SKM-1 (cell line): ENCODE results near the gene FOXI3.

Experiments
- DNase-seq: peaks from one replicate; lab custom pipeline; 2025; ENCODE audit not compliant: unreplicated experiment; lab: John Stamatoyannopoulos, UW

Gene FOXI3

GRCh38 chr2:88452565-88452905 lies at the start of gene FOXI3:
TSS of gene FOXI3 (minus strand) at chr2:88452693. CDS start at chr2:88452535, 158 bp downstream.
- DNase-seq: no peak

DNA sequence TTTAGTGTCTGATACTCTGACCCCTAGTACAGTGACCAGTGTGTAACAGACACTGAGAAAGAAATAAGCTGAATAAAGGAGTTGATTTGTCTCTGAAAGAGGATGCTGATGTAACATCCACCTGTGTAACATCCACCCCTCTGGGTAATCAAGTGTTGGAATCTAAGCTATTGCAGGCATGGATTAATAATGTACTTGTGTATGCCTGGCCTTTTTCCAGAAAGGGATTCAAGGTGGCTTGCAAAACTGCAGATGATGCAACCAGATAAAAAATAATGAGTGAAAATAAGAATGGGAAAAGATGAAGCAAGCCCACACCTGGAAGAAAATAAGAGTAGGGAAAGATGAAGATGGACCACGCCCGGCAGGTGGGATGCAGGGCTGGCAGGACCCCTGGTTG lies 48.2 kb upstream of the FOXI3 start:
- DNase-seq: no peak

GRCh38 chr2:88499204-88499603 lies 46.7 kb upstream of the FOXI3 start:
- DNase-seq: no peak

DNA sequence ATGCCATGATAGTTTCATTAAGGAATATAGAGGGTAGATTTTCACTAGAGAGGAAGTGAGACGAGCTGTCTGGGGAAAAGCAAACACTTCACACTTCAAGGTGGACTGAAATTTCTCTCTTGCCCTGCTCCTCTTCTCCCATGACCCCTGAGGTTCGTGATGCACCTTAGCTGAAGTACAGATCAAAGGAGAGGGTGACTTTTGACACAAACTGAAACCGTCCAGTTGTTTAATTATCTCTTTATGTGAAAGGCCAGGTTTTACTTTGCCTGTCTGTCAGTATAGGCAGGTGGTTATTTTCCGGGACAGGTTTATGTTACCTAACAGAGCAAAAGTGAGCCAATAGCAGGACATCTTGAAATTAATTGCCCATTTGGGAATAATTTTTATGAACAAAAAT lies 41.0 kb upstream of the FOXI3 start:
- no peak for DNase-seq

- no peak for DNase-seq
Measured at GRCh38 chr2:88492002-88492401, 39.5 kb upstream of the FOXI3 start.

DNA sequence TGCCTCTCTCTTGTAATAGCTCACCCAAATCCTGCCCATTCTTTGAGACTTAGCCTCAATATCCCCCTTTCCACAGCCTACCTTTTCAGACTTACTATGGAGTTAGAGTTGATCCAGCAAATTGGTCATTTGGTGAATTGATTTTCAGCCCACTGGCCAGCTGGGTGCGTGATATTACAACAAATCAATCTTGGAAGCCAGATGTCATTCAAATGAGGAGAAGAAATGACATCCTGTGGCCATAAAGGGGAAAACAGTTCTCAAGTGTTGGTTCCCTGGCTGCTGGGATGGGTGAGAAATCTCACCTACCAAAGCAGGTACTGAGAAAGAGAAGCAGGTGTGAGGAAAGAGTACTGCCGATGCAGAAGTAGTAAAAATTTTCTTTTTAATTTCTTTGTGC lies 36.7 kb upstream of the FOXI3 start:
- DNase-seq: no peak

DNA sequence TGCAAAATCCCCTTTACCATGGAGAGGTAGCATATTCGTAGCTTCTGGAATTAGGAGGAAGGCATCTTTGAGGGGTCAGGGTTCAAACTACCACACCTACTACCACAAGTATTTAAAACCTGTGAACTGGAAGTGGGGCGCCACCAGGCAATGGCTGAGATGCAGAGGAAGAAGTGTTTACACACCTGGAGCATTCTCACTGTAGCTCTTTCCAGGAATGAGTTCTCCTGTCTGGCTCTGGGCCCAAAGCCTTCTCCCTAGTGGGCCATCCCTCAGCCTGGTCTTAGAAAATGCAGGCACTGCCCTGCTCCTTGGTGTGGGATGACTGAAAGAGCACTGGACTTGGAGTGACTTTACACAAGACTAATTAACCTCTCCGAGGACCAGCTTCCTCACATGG lies 30.7 kb upstream of the FOXI3 start:
- DNase-seq: no peak

DNA sequence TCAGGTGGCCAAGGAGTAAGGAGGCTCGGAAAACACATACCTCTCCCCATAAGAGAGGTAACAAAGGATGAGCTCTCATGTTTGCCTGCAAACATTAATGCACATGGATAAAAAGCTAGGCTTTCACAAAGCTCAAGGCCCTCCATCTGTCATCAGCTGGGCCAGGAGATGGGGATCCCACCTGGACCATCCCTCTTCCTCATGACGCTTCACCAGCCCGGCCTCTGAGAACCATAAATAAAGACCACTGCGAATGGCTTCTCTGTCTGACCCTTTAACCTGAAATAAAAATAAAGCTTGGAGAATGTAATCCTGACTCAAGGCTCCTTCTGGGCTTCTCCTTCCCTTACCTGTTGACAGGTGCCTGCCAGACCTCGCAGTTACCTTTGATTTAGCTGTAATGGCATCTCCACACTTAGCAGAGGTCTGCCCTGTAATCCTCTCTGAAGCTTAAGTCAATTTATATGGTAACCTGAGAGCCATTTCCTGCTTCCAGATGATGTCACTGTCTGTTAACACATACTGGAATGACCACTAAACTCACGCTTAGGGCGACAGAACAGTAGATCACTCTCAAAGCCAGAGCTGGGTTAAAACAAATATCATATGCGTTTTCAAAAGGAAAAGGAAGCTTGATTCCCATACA lies 29.3 kb upstream of the FOXI3 start:
- DNase-seq: no peak

- DNase-seq: no peak
Measured at GRCh38 chr2:88472811-88473210, 20.3 kb upstream of the FOXI3 start.

DNA sequence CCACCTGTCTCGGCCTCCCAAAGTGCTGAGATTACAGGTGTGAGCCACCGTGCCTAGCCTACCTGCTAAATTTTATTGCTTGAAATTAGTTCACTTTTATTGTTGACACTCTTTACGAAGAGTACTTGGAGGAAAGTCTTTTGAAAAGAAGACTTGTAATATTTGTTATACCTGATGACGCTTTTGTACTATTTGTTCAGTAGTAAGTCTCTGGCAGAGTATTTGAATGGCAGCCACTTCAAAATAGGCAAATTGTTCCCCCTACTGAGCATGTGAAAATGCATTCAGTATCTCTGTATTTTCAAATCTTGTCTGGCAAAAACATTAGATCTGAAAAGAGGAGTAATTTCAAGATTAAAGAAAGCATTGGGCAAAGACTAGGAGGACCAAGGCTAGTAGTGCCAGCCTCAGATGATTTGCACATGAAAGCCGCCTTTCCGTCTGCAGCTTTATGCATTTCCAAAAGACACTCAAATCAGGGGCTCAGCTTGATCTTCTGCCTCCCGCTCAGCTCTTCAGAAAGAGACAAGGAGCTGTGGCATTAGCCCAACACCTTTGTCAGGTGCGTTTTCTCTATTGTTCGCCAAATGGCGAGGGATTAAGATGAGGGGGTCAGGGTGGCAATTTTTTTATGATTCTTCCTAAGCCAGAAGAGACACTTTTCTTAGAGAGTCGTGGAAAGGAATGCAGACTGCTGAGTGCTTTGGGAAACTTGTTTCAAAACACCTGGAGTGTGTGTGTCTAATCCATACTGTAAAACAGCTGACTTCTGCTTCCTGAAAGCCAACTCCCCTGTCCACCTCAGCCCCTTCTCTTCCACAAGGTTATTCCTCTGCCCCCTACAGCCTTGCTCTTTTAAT lies 18.8 kb upstream of the FOXI3 start:
- no peak for DNase-seq

DNA sequence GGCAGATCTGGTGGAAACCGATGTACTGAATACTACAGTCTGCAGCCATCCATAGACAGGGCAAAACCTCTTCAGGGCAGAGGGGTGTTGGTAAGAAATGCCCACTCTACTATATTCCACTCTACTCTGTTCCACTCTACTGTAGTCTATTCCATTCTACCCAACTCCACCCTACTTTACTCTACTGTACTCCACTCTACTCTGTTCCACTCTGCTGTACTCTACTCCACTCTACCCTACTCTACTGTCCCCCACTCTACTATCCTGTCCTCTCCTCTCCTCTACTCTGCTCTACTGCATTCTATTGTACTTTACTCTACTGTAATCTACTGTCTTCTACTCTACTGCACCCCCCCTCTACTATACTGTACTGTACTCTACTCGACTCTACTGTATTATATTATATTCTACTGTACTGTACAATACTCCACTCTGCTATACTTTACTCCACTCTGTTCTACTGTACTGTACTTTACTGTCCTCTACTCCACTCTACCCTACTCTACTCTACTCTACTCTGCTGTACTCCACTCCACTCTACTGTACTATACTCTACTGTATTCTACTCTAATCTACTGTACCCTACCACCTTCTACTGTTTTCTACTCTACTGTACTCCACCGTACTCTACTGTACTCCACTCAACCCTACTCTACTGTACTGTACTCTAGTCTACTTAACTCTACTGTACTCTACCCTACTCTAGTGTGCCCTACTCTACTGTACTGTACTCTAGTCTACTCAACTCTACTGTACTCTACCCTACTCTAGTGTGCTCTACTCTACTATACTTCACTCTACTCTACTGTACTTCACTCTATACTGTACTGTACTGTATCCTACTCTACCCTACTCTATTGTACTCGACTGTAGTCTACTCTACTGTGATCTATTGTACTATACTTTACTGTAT lies 17.0 kb upstream of the FOXI3 start:
- DNase-seq: no peak

DNA sequence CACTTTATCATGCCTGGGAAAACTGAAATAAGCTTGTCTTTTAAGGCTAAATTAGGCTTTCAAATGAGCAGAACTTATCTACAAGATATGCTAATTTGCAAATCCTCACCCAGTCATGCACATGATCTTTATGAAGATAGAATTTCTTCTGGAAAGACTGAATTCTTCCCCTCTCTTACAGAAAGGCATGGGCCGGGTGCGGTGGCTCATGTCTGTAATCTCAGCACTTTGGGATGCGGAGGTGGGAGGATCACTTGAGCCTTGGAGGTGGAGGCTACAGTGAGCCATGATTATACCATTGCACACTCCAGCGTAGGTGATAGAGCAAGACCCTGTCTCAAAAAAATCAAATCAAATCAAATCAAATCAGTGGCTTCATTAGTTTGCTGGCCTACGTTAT lies 11.7 kb upstream of the FOXI3 start:
- DNase-seq: no peak

- DNase-seq: no peak
Measured at GRCh38 chr2:88458633-88459032, 6.1 kb upstream of the FOXI3 start.

GRCh38 chr2:88452980-88453582 lies 588 bp upstream of the FOXI3 start:
- no peak for DNase-seq

DNA sequence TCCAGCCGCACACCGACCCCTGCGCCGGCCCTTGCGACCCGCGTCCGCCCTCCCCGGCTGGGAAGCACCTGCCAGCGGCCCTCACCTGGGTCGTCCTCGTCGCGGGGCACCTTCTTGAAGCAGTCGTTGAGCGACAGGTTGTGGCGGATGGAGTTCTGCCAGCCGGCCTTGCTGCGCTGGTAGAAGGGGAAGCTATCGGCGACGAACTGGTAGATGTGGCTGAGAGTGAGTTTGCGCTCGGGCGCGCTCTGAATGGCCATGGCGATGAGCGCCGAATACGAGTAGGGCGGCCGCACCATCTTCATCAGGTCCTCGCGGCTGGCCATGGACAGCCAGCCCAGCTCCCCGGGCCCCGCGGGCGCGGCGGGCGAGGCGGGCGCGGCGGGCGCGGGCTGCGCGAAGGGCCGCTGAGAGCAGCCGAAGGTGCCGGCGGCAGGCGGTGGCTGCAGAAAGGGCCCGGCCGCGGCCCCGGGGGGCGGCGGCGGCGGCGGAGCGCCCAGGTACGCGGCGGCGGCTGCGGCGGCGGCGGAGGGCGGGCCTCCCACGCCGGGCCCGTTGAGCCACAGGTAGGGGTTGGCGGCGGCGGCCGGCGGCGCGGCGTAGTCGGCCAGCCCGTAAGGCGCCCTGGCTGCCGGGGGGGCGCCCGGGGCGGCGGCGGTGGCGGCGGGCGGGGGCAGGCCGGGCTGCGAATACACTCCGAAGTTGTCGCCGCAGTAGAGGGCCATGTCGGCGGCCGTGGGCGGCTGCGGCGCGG lies 505 bp downstream of the FOXI3 start:
- DNase-seq: no peak

- DNase-seq: no peak
Measured at GRCh38 chr2:88450925-88451810, 1.3 kb downstream of the FOXI3 start.

DNA sequence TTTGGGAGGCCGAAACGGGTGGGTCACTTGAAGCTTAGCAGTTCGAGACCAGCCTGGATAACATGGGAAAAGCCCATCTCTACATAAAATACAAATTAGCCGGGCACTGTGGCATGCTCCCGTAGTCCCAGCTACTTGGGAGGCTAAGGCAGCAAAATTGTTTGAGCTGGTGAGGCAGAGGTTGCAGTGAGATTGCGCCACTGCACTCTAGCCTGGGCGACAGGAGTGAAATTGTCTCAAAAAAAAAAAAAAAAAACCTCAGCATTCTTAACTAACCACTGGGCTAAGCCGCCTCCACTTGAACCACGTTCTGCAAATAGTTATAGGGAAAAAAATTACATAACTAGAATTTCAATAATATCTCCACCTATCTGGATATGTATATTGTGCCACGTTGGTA lies 2.3 kb downstream of the FOXI3 start:
- DNase-seq: no peak

GRCh38 chr2:88448248-88448647 lies 4.2 kb downstream of the FOXI3 start:
- DNase-seq: no peak

GRCh38 chr2:88443353-88443938 lies 9.0 kb downstream of the FOXI3 start:
- no peak for DNase-seq
